Hepatocyte (in vitro differentiated cells): Measurements from ENCODE around the gene SLC35C1. TPM values are rescaled to one million over a fixed set of nuclear protein-coding genes. Genes with fewer than 3 reads are reported as not detected.

Experiments
- DNase-seq: peaks from one replicate; pipeline ENCODE4 v3.0.0-alpha.2; 2016; ENCODE audit warnings: low spot score
- H2AFZ ChIP-seq: fragments of 200-600 bp; sonication (generic); 2 replicates; pipeline ENCODE4 v1.6.0; 2016; ENCODE audit warnings: antibody characterized with exemption, mild to moderate bottlenecking
- H3K27ac ChIP-seq: fragments of 200-600 bp; sonication (generic); 2 replicates; pipeline ENCODE4 v1.5.1; 2016; ENCODE audit warnings: mild to moderate bottlenecking
- H3K27me3 ChIP-seq: fragments of 200-600 bp; sonication (generic); 2 replicates; pipeline ENCODE4 v1.6.1; 2016
- H3K36me3 ChIP-seq: fragments of 200-600 bp; sonication (generic); replicated peaks from 2 replicates; pipeline ENCODE4 v1.5.1; 2016; ENCODE audit warnings: low read depth; ENCODE audit not compliant: insufficient read depth
- H3K4me1 ChIP-seq: fragments of 200-600 bp; sonication (generic); 2 replicates; pipeline ENCODE4 v1.5.1; 2016; ENCODE audit warnings: mild to moderate bottlenecking, moderate library complexity; ENCODE audit not compliant: insufficient read depth
- H3K4me2 ChIP-seq: fragments of 200-600 bp; sonication (generic); 2 replicates; pipeline ENCODE4 v1.6.0; 2016
- H3K4me3 ChIP-seq: fragments of 200-600 bp; sonication (generic); 2 replicates; pipeline ENCODE4 v1.5.1; 2016; ENCODE audit warnings: mild to moderate bottlenecking
- H3K79me2 ChIP-seq: fragments of 200-600 bp; sonication (generic); 2 replicates; pipeline ENCODE4 v1.6.0; 2017; ENCODE audit warnings: mild to moderate bottlenecking
- H3K9me2 ChIP-seq: fragments of 200-600 bp; sonication (generic); replicated peaks from 2 replicates; pipeline ENCODE4 v1.6.0; 2017; ENCODE audit warnings: mild to moderate bottlenecking; ENCODE audit not compliant: insufficient read depth
- H3K9me3 ChIP-seq: fragments of 200-600 bp; sonication (generic); 2 replicates; pipeline ENCODE4 v1.5.1; 2016; ENCODE audit warnings: low read depth, mild to moderate bottlenecking
- H4K20me1 ChIP-seq: fragments of 200-600 bp; sonication (generic); 2 replicates; pipeline ENCODE4 v1.6.0; 2016; ENCODE audit warnings: mild to moderate bottlenecking; ENCODE audit not compliant: insufficient read depth, poor library complexity, severe bottlenecking
- EZH2 ChIP-seq: fragments of 200-600 bp; sonication (generic); IDR thresholded peaks from 2 replicates; pipeline ENCODE4 v1.6.1; 2016; ENCODE audit warnings: antibody characterized with exemption, mild to moderate bottlenecking, borderline replicate concordance
- EZH2phosphoT487 ChIP-seq: fragments of 200-600 bp; sonication (generic); IDR thresholded peaks from one replicate; pipeline ENCODE4 v1.6.1; 2018; ENCODE audit warnings: antibody characterized with exemption, mild to moderate bottlenecking, low read depth, moderate library complexity; ENCODE audit not compliant: unreplicated experiment, severe bottlenecking
- WGBS: methylation state at CpG from one replicate; pipeline ENCODE4 v1.1.6; 2016; ENCODE audit warnings: low lambda C conversion rate; ENCODE audit errors: missing lambda C conversion rate; 5-methylcytosine and 5-hydroxymethylcytosine counted together
- polyA plus RNA-seq: library from polyadenylated mRNA; unstranded; fragments of >200 nt; fragmentation: Nextera tagmentation; extraction: Ambion mirVana; gene quantifications from 2 replicates; pipeline ENCODE4 v1.2.1, GENCODE V29; 2016
- total RNA-seq: library from RNA; depleted of rRNA; stranded (reverse); fragments of >200 nt; gene quantifications from 2 replicates; pipeline ENCODE4 v1.2.3, GENCODE V29; 2014
- TF ChIP-seq, protein P1 (sequence below): fragments of 200-600 bp; sonication (generic); IDR thresholded peaks from 2 replicates; pipeline ENCODE4 v1.5.1; 2016; ENCODE audit warnings: antibody characterized with exemption, mild to moderate bottlenecking; ENCODE audit not compliant: poor library complexity

The SLC35C1 gene
- total and polyA plus RNA-seq, 2 experiments from 2014 or later, result 12.7 to 22.1 TPM

DNA sequence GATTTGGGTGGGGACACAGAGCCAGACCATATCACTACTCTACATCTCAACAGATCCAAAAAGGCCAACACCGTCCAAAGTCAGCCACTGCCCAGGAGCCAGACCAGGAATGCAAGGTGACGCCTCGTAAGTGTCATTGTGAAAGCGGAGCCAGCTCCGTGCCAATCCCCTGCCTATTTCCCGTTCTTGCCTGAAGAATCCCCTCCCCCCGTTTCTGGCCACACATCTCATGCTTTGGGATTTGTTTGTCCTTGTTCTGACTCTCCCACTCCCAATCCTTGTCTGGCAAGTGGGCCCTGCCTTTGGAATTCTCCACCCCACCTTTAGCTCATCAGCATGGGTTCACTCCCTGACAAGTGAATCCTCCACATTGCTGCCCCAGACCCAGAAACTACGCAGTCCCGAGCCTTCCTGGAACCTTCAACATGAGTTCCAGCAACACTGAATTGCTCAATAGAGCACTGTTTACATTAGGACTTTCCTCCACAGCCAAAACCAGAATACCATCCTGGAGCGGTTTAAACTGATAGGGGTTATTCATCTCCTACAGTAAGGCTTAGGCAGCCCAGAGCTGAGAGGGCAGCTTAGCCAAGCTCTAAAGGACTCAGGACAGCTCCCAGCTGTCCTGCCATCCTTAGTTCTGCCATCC lies 6.0 kb upstream of the SLC35C1 start:
- Histone ChIP-seq H3K9me2 (no peaks in the 10 kb centered on the region), H2AFZ (no peak overlapping the region), H3K36me3 (no peaks in the 10 kb centered on the region), H3K4me3 (no peak overlapping the region), H3K4me1 (no peaks in the 10 kb centered on the region), H3K79me2 (no peaks in the 10 kb centered on the region), H3K27ac (peak overlapping the region; percentile 71), H3K27me3 (no peaks in the 10 kb centered on the region), H3K4me2 (peak overlapping the region; percentile 32), H3K9me3 (no peaks in the 10 kb centered on the region), H4K20me1 (no peaks in the 10 kb centered on the region)
- TF ChIP-seq EZH2phosphoT487, result no peak
- DNase-seq, result peak; percentile 76
- WGBS, result 60% methylated on average over 10 of the region's 10 CpGs

DNA sequence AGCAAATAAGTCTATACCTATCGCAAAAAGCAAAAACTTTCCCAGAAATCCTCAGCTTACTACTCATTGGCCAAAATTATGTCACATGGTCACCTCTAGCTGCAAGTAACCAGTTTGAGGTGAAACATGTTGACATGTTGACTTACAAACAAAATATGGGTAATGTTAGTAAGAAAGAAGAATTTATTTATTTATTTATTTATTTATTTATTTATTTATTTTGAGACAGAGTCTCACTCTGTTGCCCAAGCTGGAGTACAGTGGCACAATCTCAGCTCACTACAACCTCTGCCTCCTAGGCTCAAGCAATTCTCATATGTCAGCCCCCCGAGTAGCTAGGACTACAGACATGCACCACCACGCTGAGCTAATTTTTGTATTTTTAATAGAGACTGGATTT lies 5.4 kb upstream of the SLC35C1 start:
- no peaks in the 10 kb centered on the region for H3K4me1 ChIP-seq
- no peaks in the 10 kb centered on the region for H3K36me3 ChIP-seq
- TF ChIP-seq, protein P1, sequence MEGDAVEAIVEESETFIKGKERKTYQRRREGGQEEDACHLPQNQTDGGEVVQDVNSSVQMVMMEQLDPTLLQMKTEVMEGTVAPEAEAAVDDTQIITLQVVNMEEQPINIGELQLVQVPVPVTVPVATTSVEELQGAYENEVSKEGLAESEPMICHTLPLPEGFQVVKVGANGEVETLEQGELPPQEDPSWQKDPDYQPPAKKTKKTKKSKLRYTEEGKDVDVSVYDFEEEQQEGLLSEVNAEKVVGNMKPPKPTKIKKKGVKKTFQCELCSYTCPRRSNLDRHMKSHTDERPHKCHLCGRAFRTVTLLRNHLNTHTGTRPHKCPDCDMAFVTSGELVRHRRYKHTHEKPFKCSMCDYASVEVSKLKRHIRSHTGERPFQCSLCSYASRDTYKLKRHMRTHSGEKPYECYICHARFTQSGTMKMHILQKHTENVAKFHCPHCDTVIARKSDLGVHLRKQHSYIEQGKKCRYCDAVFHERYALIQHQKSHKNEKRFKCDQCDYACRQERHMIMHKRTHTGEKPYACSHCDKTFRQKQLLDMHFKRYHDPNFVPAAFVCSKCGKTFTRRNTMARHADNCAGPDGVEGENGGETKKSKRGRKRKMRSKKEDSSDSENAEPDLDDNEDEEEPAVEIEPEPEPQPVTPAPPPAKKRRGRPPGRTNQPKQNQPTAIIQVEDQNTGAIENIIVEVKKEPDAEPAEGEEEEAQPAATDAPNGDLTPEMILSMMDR, result no peak
- TF ChIP-seq EZH2phosphoT487 (no peak), EZH2 (no peak)
- no peaks in the 10 kb centered on the region for H3K9me3 ChIP-seq
- H3K27me3 ChIP-seq, result no peaks in the 10 kb centered on the region
- peak overlapping the region; percentile 71 for H3K27ac ChIP-seq
- no peak overlapping the region for H2AFZ ChIP-seq
- H4K20me1 ChIP-seq, result no peaks in the 10 kb centered on the region
- H3K4me3 ChIP-seq, result no peak overlapping the region
- no peak for DNase-seq
- no peak overlapping the region for H3K4me2 ChIP-seq
- no peaks in the 10 kb centered on the region for H3K79me2 ChIP-seq
- H3K9me2 ChIP-seq, result no peaks in the 10 kb centered on the region
- 99% methylated on average over 3 of the region's 3 CpGs for WGBS

DNA sequence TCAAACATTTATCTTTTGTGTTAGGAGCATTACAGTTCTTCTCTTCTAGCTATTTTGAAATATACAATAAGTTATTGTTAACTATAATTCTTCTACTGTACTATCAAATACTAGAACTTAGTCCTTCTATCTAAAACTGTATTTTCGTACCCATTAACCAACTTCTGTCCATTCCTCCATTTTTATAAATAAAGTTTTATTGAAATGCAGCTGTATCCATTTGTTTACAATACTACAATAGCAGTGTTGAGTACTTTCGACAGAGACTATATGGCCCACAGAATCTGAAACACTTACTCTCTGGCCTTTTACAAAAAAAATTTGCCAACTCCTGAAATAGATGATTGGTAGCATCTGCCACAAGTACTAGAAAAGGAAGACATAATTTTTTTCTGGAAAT lies 4.7 kb upstream of the SLC35C1 start:
- TF ChIP-seq EZH2 (no peak), EZH2phosphoT487 (no peak)
- TF ChIP-seq, protein P1, result no peak
- WGBS, result 94% methylated on average over 2 of the region's 2 CpGs
- no peaks in the 10 kb centered on the region for H3K27me3 ChIP-seq

DNA sequence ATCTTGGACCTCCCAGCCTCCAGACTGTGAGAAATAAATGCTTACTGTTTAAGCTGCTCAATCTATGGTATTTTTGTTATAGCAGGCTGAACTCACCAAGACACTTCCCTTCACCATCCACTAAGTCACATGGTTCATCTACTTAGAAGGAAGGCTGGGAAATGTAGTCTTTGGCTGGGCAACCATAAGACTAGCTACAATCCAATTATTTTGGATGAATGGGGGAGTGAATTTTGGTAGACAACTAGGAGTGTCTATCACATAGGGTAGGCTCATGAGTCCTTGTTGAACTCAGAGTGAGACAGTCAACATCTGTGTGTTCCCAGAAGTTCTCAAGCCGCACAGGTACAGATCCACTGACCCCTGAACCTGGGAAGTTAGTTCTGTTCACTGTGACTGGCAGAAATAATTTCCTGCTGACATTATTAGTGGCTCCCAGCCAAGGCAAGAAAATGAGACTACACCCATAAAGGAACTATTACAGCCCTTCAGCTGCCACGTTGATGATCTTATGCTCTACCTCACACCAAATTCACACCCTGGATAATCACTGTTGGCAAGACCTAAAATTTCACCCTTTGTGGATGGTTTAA lies 3.1 kb upstream of the SLC35C1 start:
- no peak overlapping the region for H2AFZ ChIP-seq
- H3K27ac ChIP-seq, result no peak overlapping the region
- H4K20me1 ChIP-seq, result no peaks in the 10 kb centered on the region
- H3K9me3 ChIP-seq, result no peaks in the 10 kb centered on the region
- peaks cover 12% of the 10 kb centered on the region for H3K4me1 ChIP-seq
- no peaks in the 10 kb centered on the region for H3K27me3 ChIP-seq
- peaks cover 16% of the 10 kb centered on the region for H3K79me2 ChIP-seq
- no peaks in the 10 kb centered on the region for H3K36me3 ChIP-seq
- H3K4me2 ChIP-seq, result no peak overlapping the region
- H3K4me3 ChIP-seq, result no peak overlapping the region
- TF ChIP-seq EZH2phosphoT487, result no peak
- no peak for TF ChIP-seq EZH2
- TF ChIP-seq, protein P1, result no peak
- H3K9me2 ChIP-seq, result no peaks in the 10 kb centered on the region
- no peak for DNase-seq
- WGBS, result 86% methylated on average over 2 of the region's 2 CpGs

More for the DNA sequence above, 4.7 kb upstream of the SLC35C1 start:
- Histone ChIP-seq H3K27ac (no peak overlapping the region), H3K4me1 (no peaks in the 10 kb centered on the region), H3K9me3 (no peaks in the 10 kb centered on the region), H3K4me2 (no peak overlapping the region), H3K79me2 (peaks cover under 1% of the 10 kb centered on the region), H3K36me3 (no peaks in the 10 kb centered on the region), H4K20me1 (no peaks in the 10 kb centered on the region), H3K9me2 (no peaks in the 10 kb centered on the region), H2AFZ (no peak overlapping the region), H3K4me3 (no peak overlapping the region)
- no peak for DNase-seq
